ENCODE measurements around the gene CDKN2B. TPM values are rescaled to one million over a fixed set of nuclear protein-coding genes. Genes with fewer than 3 reads are reported as not detected.

The CDKN2B gene
- total and polyA plus RNA-seq, 2 experiments from 2014 or later: 15.1 to 18.6 TPM

GRCh38 chr9:21982391-21982790, 26.7 kb downstream of the CDKN2B start:
- WGBS (ENCODE audit: low lambda C conversion rate, missing lambda C conversion rate): 66% methylated on average over 1 of the region's 1 CpG
- no peak overlapping the region for H3K4me2 ChIP-seq
- no peak for DNase-seq (ENCODE audit: low spot score)
- no peak overlapping the region for H3K27ac ChIP-seq
- TF ChIP-seq EZH2 (IDR thresholded peaks at IDR 0.05; ENCODE audit: borderline replicate concordance): no peak
- TF ChIP-seq EZH2phosphoT487 (IDR thresholded peaks at IDR 0.05; ENCODE audit: low read depth, severe bottlenecking, unreplicated experiment): no peak
- TF ChIP-seq, protein P1, sequence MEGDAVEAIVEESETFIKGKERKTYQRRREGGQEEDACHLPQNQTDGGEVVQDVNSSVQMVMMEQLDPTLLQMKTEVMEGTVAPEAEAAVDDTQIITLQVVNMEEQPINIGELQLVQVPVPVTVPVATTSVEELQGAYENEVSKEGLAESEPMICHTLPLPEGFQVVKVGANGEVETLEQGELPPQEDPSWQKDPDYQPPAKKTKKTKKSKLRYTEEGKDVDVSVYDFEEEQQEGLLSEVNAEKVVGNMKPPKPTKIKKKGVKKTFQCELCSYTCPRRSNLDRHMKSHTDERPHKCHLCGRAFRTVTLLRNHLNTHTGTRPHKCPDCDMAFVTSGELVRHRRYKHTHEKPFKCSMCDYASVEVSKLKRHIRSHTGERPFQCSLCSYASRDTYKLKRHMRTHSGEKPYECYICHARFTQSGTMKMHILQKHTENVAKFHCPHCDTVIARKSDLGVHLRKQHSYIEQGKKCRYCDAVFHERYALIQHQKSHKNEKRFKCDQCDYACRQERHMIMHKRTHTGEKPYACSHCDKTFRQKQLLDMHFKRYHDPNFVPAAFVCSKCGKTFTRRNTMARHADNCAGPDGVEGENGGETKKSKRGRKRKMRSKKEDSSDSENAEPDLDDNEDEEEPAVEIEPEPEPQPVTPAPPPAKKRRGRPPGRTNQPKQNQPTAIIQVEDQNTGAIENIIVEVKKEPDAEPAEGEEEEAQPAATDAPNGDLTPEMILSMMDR (IDR thresholded peaks at IDR 0.05; ENCODE audit: poor library complexity): no peak
- H3K9me3 ChIP-seq (ENCODE audit: low read depth): no peaks in the 10 kb centered on the region
- H3K9me2 ChIP-seq (replicated peaks; ENCODE audit: insufficient read depth): no peaks in the 10 kb centered on the region
- no peaks in the 10 kb centered on the region for H3K4me1 ChIP-seq (ENCODE audit: insufficient read depth)
- peaks cover 92% of the 10 kb centered on the region for H3K27me3 ChIP-seq
- H3K79me2 ChIP-seq: no peaks in the 10 kb centered on the region
- no peak overlapping the region for H2AFZ ChIP-seq
- no peak overlapping the region for H3K4me3 ChIP-seq
- H4K20me1 ChIP-seq (ENCODE audit: insufficient read depth, poor library complexity, severe bottlenecking): no peaks in the 10 kb centered on the region
- no peaks in the 10 kb centered on the region for H3K36me3 ChIP-seq (replicated peaks; ENCODE audit: insufficient read depth, low read depth)

- Histone ChIP-seq H4K20me1 (ENCODE audit: insufficient read depth, poor library complexity, severe bottlenecking) (no peaks in the 10 kb centered on the region), H3K9me3 (ENCODE audit: low read depth) (no peaks in the 10 kb centered on the region), H3K27ac (no peak overlapping the region), H3K36me3 (replicated peaks; ENCODE audit: insufficient read depth, low read depth) (no peaks in the 10 kb centered on the region), H2AFZ (no peak overlapping the region), H3K4me3 (no peak overlapping the region), H3K9me2 (replicated peaks; ENCODE audit: insufficient read depth) (no peaks in the 10 kb centered on the region), H3K79me2 (no peaks in the 10 kb centered on the region), H3K27me3 (peaks cover 92% of the 10 kb centered on the region), H3K4me1 (ENCODE audit: insufficient read depth) (peaks cover 10% of the 10 kb centered on the region), H3K4me2 (no peak overlapping the region)
- 28% methylated on average over 19 of the region's 19 CpGs for WGBS (ENCODE audit: low lambda C conversion rate, missing lambda C conversion rate)
- no peak for DNase-seq (ENCODE audit: low spot score)
- TF ChIP-seq EZH2phosphoT487 (IDR thresholded peaks at IDR 0.05; ENCODE audit: low read depth, severe bottlenecking, unreplicated experiment): no peak
These were observed 32.7 kb downstream of the CDKN2B start for GRCh38 chr9:21976334-21976875.

DNA sequence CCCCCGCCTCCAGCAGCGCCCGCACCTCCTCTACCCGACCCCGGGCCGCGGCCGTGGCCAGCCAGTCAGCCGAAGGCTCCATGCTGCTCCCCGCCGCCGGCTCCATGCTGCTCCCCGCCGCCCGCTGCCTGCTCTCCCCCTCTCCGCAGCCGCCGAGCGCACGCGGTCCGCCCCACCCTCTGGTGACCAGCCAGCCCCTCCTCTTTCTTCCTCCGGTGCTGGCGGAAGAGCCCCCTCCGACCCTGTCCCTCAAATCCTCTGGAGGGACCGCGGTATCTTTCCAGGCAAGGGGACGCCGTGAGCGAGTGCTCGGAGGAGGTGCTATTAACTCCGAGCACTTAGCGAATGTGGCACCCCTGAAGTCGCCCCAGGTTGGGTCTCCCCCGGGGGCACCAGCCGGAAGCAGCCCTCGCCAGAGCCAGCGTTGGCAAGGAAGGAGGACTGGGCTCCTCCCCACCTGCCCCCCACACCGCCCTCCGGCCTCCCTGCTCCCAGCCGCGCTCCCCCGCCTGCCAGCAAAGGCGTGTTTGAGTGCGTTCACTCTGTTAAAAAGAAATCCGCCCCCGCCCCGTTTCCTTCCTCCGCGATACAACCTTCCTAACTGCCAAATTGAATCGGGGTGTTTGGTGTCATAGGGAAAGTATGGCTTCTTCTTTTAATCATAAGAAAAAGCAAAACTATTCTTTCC, 34.2 kb downstream of the CDKN2B start:
- Histone ChIP-seq H3K27ac (no peak overlapping the region), H3K36me3 (replicated peaks; ENCODE audit: insufficient read depth, low read depth) (no peaks in the 10 kb centered on the region), H3K4me2 (peak overlapping the region; percentile 96), H3K9me2 (replicated peaks; ENCODE audit: insufficient read depth) (no peaks in the 10 kb centered on the region), H3K27me3 (peaks cover 98% of the 10 kb centered on the region), H4K20me1 (ENCODE audit: insufficient read depth, poor library complexity, severe bottlenecking) (no peaks in the 10 kb centered on the region), H2AFZ (peak overlapping the region; percentile 77), H3K79me2 (no peaks in the 10 kb centered on the region), H3K4me3 (peak overlapping the region; percentile 24), H3K9me3 (ENCODE audit: low read depth) (no peaks in the 10 kb centered on the region), H3K4me1 (ENCODE audit: insufficient read depth) (peaks cover 10% of the 10 kb centered on the region)
- TF ChIP-seq EZH2phosphoT487 (IDR thresholded peaks at IDR 0.05; ENCODE audit: low read depth, severe bottlenecking, unreplicated experiment) (peak; percentile 14), EZH2 (IDR thresholded peaks at IDR 0.05; ENCODE audit: borderline replicate concordance) (peak; percentile 98)
- TF ChIP-seq, protein P1 (IDR thresholded peaks at IDR 0.05; ENCODE audit: poor library complexity): no peak
- peak; percentile 50 for DNase-seq (ENCODE audit: low spot score)
- 2% methylated on average over 28 of the region's 51 CpGs for WGBS (ENCODE audit: low lambda C conversion rate, missing lambda C conversion rate)

DNA sequence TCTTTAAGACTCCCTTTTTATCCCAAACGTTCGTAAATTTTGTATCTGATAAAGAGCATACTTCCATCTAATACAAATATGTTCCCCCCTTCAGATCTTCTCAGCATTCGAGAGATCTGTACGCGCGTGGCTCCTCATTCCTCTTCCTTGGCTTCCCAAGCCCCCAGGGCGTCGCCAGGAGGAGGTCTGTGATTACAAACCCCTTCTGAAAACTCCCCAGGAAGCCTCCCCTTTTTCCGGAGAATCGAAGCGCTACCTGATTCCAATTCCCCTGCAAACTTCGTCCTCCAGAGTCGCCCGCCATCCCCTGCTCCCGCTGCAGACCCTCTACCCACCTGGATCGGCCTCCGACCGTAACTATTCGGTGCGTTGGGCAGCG, 34.8 kb downstream of the CDKN2B start:
- Histone ChIP-seq H3K27me3 (peaks cover 98% of the 10 kb centered on the region), H3K4me2 (peak overlapping the region; percentile 96)
- 2% methylated on average over 11 of the region's 21 CpGs for WGBS (ENCODE audit: low lambda C conversion rate, missing lambda C conversion rate)

More for the DNA sequence above, 34.8 kb downstream of the CDKN2B start:
- Histone ChIP-seq H3K4me3 (peak overlapping the region; percentile 24), H3K9me2 (replicated peaks; ENCODE audit: insufficient read depth) (no peaks in the 10 kb centered on the region), H3K27ac (no peak overlapping the region), H3K36me3 (replicated peaks; ENCODE audit: insufficient read depth, low read depth) (no peaks in the 10 kb centered on the region), H3K9me3 (ENCODE audit: low read depth) (no peaks in the 10 kb centered on the region), H3K4me1 (ENCODE audit: insufficient read depth) (peaks cover 10% of the 10 kb centered on the region), H4K20me1 (ENCODE audit: insufficient read depth, poor library complexity, severe bottlenecking) (no peaks in the 10 kb centered on the region), H3K79me2 (no peaks in the 10 kb centered on the region), H2AFZ (peak overlapping the region; percentile 77)
- DNase-seq (ENCODE audit: low spot score): no peak
- TF ChIP-seq, protein P1 (IDR thresholded peaks at IDR 0.05; ENCODE audit: poor library complexity): no peak
- peak; percentile 22 for TF ChIP-seq EZH2phosphoT487 (IDR thresholded peaks at IDR 0.05; ENCODE audit: low read depth, severe bottlenecking, unreplicated experiment)

Measured in hepatocyte (in vitro differentiated cells).